HEK293 (cell line): ENCODE data around the gene ZNF146.
A peak's percentile ranks its signal among the peaks of the same experiment; 100 is the strongest.

Experiments used
- ELK4 ChIP-seq: IDR thresholded peaks from 2 replicates; pipeline ENCODE4 v1.6.1; 2011; ENCODE audit warnings: mild to moderate bottlenecking, low read depth, low read length, borderline replicate concordance
- GLIS2 ChIP-seq: fragments of 450-650 bp; formaldehyde crosslinking; IDR thresholded peaks from 2 replicates; pipeline ENCODE4 v1.5.1; 2016; ENCODE audit warnings: missing biosample characterization, missing genetic modification characterization
- KLF1 ChIP-seq: fragments of 450-650 bp; formaldehyde crosslinking; IDR thresholded peaks from 2 replicates; pipeline ENCODE4 v1.5.1; 2016; ENCODE audit warnings: missing biosample characterization, missing genetic modification characterization
- PATZ1 ChIP-seq: fragments of 450-650 bp; formaldehyde crosslinking; IDR thresholded peaks from 2 replicates; pipeline ENCODE4 v1.5.1; 2016; ENCODE audit warnings: missing biosample characterization, missing genetic modification characterization
- PBX3 ChIP-seq: sonication (generic); formaldehyde crosslinking; IDR thresholded peaks from 2 replicates; pipeline ENCODE4 v1.8.1; 2022; ENCODE audit warnings: mild to moderate bottlenecking, moderate library complexity, missing genetic modification reagents
- PRDM6 ChIP-seq: fragments of 450-650 bp; formaldehyde crosslinking; IDR thresholded peaks from 2 replicates; pipeline ENCODE4 v1.5.1; 2017; ENCODE audit warnings: missing biosample characterization, missing genetic modification characterization
- SETDB1 ChIP-seq: IDR thresholded peaks from one replicate; pipeline ENCODE4 v1.6.1; 2017; ENCODE audit warnings: mild to moderate bottlenecking, low read length, moderate library complexity, mixed read lengths; ENCODE audit not compliant: insufficient read length
- ZBTB8A ChIP-seq: fragments of 450-650 bp; formaldehyde crosslinking; IDR thresholded peaks from 2 replicates; pipeline ENCODE4 v1.5.1; 2016; ENCODE audit warnings: missing biosample characterization, missing genetic modification characterization
- ZNF121 ChIP-seq: fragments of 450-650 bp; formaldehyde crosslinking; IDR thresholded peaks from 2 replicates; pipeline ENCODE4 v1.5.1; 2016; ENCODE audit warnings: missing biosample characterization, missing genetic modification characterization
- ZNF155 ChIP-seq: fragments of 450-650 bp; formaldehyde crosslinking; IDR thresholded peaks from 2 replicates; pipeline ENCODE4 v1.5.1; 2016; ENCODE audit warnings: missing biosample characterization, missing genetic modification characterization
- ZNF174 ChIP-seq: fragments of 450-650 bp; formaldehyde crosslinking; IDR thresholded peaks from 2 replicates; pipeline ENCODE4 v1.5.0; 2017; ENCODE audit warnings: missing biosample characterization, mild to moderate bottlenecking, missing genetic modification characterization
- ZNF18 ChIP-seq: fragments of 450-650 bp; formaldehyde crosslinking; IDR thresholded peaks from 2 replicates; pipeline ENCODE4 v1.5.1; 2016; ENCODE audit warnings: missing biosample characterization, missing genetic modification characterization
- ZNF19 ChIP-seq: fragments of 450-650 bp; formaldehyde crosslinking; IDR thresholded peaks from 2 replicates; pipeline ENCODE4; 2016; ENCODE audit warnings: missing biosample characterization, missing genetic modification characterization, low read depth
- ZNF23 ChIP-seq: fragments of 450-650 bp; formaldehyde crosslinking; IDR thresholded peaks from 2 replicates; pipeline ENCODE4 v1.5.1; 2016; ENCODE audit warnings: missing biosample characterization, missing genetic modification characterization, borderline replicate concordance
- ZNF354C ChIP-seq: fragments of 450-650 bp; formaldehyde crosslinking; IDR thresholded peaks from 2 replicates; pipeline ENCODE4 v1.5.1; 2016; ENCODE audit warnings: missing biosample characterization, missing genetic modification characterization, low read depth, borderline replicate concordance
- ZNF513 ChIP-seq: fragments of 450-650 bp; IDR thresholded peaks from 2 replicates; pipeline ENCODE4 v1.5.1; 2018; ENCODE audit warnings: missing biosample characterization, missing genetic modification characterization
- ZNF518A ChIP-seq: fragments of 450-650 bp; formaldehyde crosslinking; conservative IDR thresholded peaks from 2 replicates; pipeline ENCODE4 v1.5.1; 2016; ENCODE audit warnings: low read depth, missing biosample characterization, missing genetic modification characterization
- ZNF521 ChIP-seq: fragments of 450-650 bp; formaldehyde crosslinking; IDR thresholded peaks from 2 replicates; pipeline ENCODE4 v1.5.1; 2017; ENCODE audit warnings: missing biosample characterization, mild to moderate bottlenecking, missing genetic modification characterization
- ZNF549 ChIP-seq: fragments of 450-650 bp; IDR thresholded peaks from 2 replicates; pipeline ENCODE4 v1.5.1; 2018; ENCODE audit warnings: missing biosample characterization, missing genetic modification characterization, mild to moderate bottlenecking, inconsistent platforms, moderate library complexity
- ZNF629 ChIP-seq: fragments of 450-650 bp; formaldehyde crosslinking; IDR thresholded peaks from 2 replicates; pipeline ENCODE4 v1.5.1; 2017; ENCODE audit warnings: missing biosample characterization, missing genetic modification characterization
- ZNF76 ChIP-seq: fragments of 450-650 bp; formaldehyde crosslinking; IDR thresholded peaks from 2 replicates; pipeline ENCODE4; 2016; ENCODE audit warnings: low read depth, missing biosample characterization, missing genetic modification characterization, borderline replicate concordance
- ZNF785 ChIP-seq: fragments of 450-650 bp; formaldehyde crosslinking; IDR thresholded peaks from 2 replicates; pipeline ENCODE4 v1.5.1; 2016; ENCODE audit warnings: missing biosample characterization, missing genetic modification characterization
- ZNF843 ChIP-seq: fragments of 450-650 bp; formaldehyde crosslinking; IDR thresholded peaks from 2 replicates; pipeline ENCODE4 v1.5.1; 2016; ENCODE audit warnings: missing biosample characterization, missing genetic modification characterization

Gene ZNF146

GRCh38 chr19:36215276-36216123 lies 594 bp downstream of the ZNF146 start (continued):
- peak; percentile 91 for TF ChIP-seq PATZ1 (tag by site-specific recombination)
- TF ChIP-seq ELK4, result no peak
- no peak for TF ChIP-seq ZNF155 (tag by site-specific recombination)
- no peak for TF ChIP-seq ZNF549 (tag by site-specific recombination)
- TF ChIP-seq ZNF843 (tag by site-specific recombination), result peak; percentile 8; the same call in 1 of the 2 replicates
- no peak for TF ChIP-seq ZNF76 (tag by site-specific recombination)
- no peak for TF ChIP-seq PRDM6
- TF ChIP-seq GLIS2, result no peak
- no peak for TF ChIP-seq SETDB1
- no peak; the same call in 1 of the 2 replicates for TF ChIP-seq ZNF354C (tag by site-specific recombination)
- TF ChIP-seq ZNF18 (tag by site-specific recombination), result no peak; the same call in 1 of the 2 replicates
- peak; percentile 90 for TF ChIP-seq ZNF785
- peak; percentile 54; the same call in 1 of the 2 replicates for TF ChIP-seq KLF1 (tag by site-specific recombination)
- TF ChIP-seq ZNF23 (tag by site-specific recombination), result no peak
- TF ChIP-seq ZNF518A (tag by site-specific recombination), result no peak; the same call in 1 of the 2 replicates
- TF ChIP-seq ZNF174, result no peak
- TF ChIP-seq ZNF513 (tag by site-specific recombination), result no peak
- no peak; the same call in 1 of the 2 replicates for TF ChIP-seq ZBTB8A
- no peak for TF ChIP-seq PBX3 (CRISPR knock-in tag)
- no peak for TF ChIP-seq ZNF121 (tag by site-specific recombination)
- peak; percentile 69 for TF ChIP-seq ZNF629
- TF ChIP-seq ZNF19 (tag by site-specific recombination), result no peak
- no peak for TF ChIP-seq ZNF521
